Epithelial cell of proximal tubule (primary cell): ENCODE data around the gene PPP1R13B. TPM values are rescaled to one million over a fixed set of nuclear protein-coding genes. Genes with fewer than 3 reads are reported as not detected.

Experiments used
- DNase-seq: peaks from one replicate; pipeline ENCODE4 v3.0.0-alpha.2; 2011; ENCODE audit warnings: low read depth
- H3K4me3 ChIP-seq: 2 replicates; pipeline ENCODE4 v1.5.1; 2011; ENCODE audit warnings: low read depth, mild to moderate bottlenecking, low read length
- total RNA-seq: library from RNA; depleted of rRNA; stranded (reverse); fragments of >200 nt; gene quantifications from 2 replicates; pipeline ENCODE4 v1.2.3, GENCODE V29; 2015
- TF ChIP-seq, protein P1 (sequence below): conservative IDR thresholded peaks from 2 replicates; pipeline ENCODE4 v1.5.1; 2012; ENCODE audit warnings: low read depth, mild to moderate bottlenecking, low read length

The PPP1R13B gene
- total RNA-seq, 1 donor from 2014 or later = 11.1 TPM

DNA sequence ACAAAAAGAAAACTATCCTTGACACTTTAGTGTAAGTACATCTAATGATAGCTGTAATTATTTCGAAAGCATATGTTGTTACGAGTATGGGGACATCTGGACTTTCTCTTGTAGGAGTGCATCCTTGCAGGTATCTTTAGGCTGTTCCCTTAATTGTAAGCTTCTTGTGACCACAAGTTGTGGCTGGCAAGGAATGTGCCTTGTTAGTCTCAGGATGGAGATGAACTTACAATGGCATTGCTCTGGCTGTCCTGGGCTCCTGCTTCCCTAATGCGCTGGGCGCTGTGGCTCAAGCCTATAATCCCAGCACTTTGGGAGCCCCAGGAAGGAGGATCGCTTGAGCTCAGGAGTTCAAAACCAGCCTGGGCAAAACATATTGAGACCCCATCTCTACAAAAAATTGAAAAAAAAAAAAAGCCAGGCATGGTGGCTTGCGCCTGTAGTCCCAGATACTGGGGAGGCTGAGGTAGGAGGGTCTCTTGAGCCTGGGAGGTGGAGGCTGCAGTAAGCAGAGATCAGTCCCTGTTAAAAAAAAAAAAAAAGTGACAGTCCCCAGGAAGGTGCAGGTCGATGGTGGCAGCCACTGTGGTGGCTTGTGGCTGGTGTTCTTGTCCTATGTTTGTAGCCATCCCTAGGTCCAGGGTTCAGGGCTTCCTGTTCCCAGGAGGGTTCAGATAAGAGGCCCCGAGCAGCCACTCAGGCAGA, 23.7 kb upstream of the PPP1R13B start:
- no peak for DNase-seq
- no peak overlapping the region for H3K4me3 ChIP-seq
- TF ChIP-seq, protein P1, sequence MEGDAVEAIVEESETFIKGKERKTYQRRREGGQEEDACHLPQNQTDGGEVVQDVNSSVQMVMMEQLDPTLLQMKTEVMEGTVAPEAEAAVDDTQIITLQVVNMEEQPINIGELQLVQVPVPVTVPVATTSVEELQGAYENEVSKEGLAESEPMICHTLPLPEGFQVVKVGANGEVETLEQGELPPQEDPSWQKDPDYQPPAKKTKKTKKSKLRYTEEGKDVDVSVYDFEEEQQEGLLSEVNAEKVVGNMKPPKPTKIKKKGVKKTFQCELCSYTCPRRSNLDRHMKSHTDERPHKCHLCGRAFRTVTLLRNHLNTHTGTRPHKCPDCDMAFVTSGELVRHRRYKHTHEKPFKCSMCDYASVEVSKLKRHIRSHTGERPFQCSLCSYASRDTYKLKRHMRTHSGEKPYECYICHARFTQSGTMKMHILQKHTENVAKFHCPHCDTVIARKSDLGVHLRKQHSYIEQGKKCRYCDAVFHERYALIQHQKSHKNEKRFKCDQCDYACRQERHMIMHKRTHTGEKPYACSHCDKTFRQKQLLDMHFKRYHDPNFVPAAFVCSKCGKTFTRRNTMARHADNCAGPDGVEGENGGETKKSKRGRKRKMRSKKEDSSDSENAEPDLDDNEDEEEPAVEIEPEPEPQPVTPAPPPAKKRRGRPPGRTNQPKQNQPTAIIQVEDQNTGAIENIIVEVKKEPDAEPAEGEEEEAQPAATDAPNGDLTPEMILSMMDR = no peak

DNA sequence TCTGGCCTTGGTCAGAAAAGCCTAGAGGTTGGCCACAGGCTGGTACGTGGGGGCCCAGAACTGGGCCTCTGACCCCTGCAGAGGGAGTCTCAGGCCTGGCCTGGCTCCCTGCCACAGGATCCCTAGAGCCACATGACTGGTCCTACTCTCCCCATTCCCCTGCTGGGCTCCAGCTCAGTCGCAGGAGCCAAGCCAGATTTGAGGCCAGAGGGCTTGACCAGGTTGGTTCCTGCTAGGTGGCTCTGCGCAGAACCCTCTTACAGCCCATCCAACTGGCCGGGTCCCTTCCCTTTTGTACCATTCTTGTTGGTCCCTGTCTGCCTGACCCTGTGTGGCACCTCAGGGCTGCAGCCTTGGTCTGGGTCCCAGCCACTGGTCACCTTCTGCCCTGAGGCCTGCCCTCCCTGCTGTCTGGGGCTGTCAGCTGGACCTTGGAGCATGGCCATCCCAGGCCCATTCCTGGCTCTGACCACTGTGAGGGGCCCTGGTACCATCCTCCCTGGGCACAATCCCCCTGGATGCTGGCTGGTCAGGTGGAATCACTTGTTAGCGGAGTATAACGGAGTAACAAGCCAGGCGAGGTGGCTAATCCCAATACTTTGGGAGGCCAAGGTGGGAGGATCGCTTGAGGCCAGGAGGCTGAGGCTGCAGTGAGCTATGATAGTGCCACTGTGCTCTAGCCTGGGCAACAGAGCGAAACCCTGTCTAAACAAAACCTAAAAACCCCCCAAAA, 22.9 kb upstream of the PPP1R13B start:
- TF ChIP-seq, protein P1 = no peak
- no peak overlapping the region for H3K4me3 ChIP-seq
- no peak for DNase-seq

DNA sequence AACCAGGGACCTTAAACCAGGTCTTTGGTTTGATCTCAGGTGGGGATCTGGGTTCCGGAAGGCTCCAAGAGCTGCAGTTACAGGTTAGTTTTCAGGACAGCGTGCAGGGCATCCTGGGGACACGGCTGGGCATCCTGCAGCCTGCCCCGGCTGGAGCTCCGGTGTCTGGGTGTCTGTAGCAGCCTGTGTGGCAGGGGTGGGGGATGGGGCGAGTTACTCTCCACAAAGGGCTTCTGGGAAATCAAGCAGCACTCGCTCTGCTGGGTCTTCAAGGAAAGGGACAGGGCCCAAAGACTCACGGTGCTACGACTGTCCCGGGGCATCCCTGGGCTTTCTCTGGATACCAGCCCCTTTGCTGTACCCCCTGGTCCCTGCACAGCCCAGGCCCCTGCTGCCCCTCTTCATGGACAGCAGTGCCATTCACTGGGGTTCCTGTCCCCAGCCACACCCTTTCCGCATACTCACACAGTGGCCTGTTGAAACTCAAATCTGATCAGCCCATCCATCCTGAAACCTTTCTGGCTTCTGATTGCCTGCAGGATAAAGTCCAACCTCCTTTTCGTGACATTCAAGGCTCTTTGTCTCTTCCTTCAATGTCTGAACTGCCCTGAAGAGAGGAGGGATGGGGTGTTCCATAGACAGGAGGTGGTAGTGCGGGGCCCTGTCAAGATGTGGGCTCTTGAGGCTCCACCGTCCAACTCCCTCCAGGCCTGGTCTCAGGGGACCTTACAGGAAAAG, 22.2 kb upstream of the PPP1R13B start:
- no peak for DNase-seq
- TF ChIP-seq, protein P1 = no peak
- H3K4me3 ChIP-seq = no peak overlapping the region

DNA sequence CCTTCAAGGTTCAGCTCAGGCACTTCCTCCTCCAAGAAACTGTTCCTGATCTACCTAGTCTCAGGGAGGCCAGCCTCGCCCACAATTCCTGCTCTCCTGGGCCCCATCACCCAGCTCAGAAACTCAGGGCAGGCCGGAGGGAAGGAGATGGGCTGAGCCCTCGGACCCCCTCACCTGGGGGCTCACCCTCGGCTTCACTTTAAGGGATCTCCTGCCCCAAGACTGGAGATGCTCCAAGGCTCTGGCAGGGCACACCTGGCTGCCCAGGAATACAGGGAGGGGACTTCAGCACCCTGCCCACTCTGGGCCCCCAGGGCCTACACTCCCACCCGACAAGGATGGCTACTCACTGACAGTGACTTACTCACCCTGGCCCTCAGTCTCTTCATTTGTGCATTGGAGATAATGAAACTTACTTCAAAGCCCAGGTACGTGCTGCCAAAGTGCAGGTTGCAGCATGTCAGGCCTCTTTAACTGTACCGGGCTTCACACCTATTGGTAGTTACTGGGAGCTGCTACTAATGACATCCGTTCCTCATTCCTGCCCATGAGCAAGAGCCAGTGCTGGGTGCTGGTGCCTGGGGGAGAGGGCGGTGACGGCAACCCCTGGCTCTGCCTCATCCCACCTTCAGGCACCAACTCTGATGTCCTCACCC, 21.0 kb upstream of the PPP1R13B start:
- TF ChIP-seq, protein P1 = no peak
- no peak for DNase-seq
- no peak overlapping the region for H3K4me3 ChIP-seq

DNA sequence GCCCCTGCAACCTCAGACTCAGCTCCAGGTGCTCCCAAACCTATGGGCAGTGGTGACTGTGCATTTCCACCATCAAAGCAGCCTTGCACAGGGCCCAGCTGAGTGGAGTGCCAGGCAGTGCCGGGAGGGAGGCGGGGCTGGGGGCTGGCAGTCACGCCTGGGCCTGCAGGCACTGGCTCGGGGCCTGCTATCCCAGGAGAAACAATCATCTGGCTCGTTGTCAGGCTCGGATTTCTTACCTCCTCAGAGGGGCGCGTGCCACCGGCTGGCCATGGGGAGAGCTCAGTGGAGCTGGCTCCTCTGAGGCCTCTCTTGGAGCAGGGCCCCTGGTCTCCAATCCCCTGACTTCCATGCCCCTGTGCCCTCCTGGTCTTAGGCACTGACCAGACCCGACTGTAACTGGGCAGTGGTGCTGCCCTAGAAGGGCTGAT, 20.2 kb upstream of the PPP1R13B start:
- H3K4me3 ChIP-seq = no peak overlapping the region
- TF ChIP-seq, protein P1 = no peak
- DNase-seq = no peak

DNA sequence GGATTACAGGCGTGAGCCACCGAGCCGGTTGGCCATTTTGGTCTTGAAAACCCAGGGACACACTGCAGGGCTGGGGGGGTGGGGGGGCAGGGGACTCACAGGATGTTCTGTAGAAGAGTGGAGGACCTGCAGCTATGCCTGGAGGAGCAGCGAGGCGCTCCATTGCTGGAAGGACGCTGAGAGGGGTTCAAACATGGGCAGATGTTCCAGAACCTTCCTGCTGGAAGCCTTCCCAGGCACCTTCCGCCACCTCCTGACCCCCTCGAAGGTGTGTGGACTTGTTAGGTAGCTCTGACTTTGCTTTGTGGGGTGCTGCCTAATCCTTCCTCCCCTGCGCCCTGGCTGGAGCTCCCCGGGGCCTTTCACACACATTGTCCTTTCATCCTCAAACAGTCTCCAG, 19.6 kb upstream of the PPP1R13B start:
- no peak for DNase-seq
- no peak overlapping the region for H3K4me3 ChIP-seq
- TF ChIP-seq, protein P1 = no peak
